ENCODE measurements around the gene PIAS4.
"Not testable (repeated sequence)": the region's sequence is repeated elsewhere in the genome, so short reads cannot be mapped to it uniquely, and the experiment has no call there.

PIAS4 gene

GRCh38 chr19:3998667-3999412, 8.7 kb upstream of the PIAS4 start:
- not testable (repeated sequence) for DNase-seq

- DNase-seq, result not testable (repeated sequence)
These were observed 6.7 kb upstream of the PIAS4 start for GRCh38 chr19:4000798-4001197.

- not testable (repeated sequence) for DNase-seq
These were observed 2.1 kb upstream of the PIAS4 start for GRCh38 chr19:4005436-4005835.

GRCh38 chr19:4007836-4008539, 452 bp downstream of the PIAS4 start:
- DNase-seq, result no peak

- no peak for DNase-seq
These were observed 2.7 kb downstream of the PIAS4 start for GRCh38 chr19:4009990-4010807.

GRCh38 chr19:4010808-4011110, 3.2 kb downstream of the PIAS4 start:
- no peak for DNase-seq

GRCh38 chr19:4011430-4011829, 3.9 kb downstream of the PIAS4 start:
- DNase-seq, result not testable (repeated sequence)

- DNase-seq, result no peak
These were observed 4.8 kb downstream of the PIAS4 start for GRCh38 chr19:4012092-4012974.

- DNase-seq, result no peak
These were observed 5.6 kb downstream of the PIAS4 start for GRCh38 chr19:4012975-4013634.

GRCh38 chr19:4013886-4014540, 6.5 kb downstream of the PIAS4 start:
- DNase-seq, result no peak

GRCh38 chr19:4014541-4015491, 7.3 kb downstream of the PIAS4 start:
- no peak for DNase-seq

GRCh38 chr19:4015705-4016402, 8.3 kb downstream of the PIAS4 start:
- no peak for DNase-seq

GRCh38 chr19:4016486-4016885, 8.9 kb downstream of the PIAS4 start:
- DNase-seq, result no peak

GRCh38 chr19:4016903-4017638, 9.5 kb downstream of the PIAS4 start:
- DNase-seq, result no peak

- DNase-seq, result no peak
These were observed 10.6 kb downstream of the PIAS4 start for GRCh38 chr19:4018140-4018613.

- DNase-seq, result no peak
These were observed 11.4 kb downstream of the PIAS4 start for GRCh38 chr19:4018775-4019504.

GRCh38 chr19:4019578-4019977, 12.0 kb downstream of the PIAS4 start:
- no peak for DNase-seq

Data from NCI-H1930 (cell line).